ENCODE results near the gene CNTNAP2. TPM values are rescaled to one million over a fixed set of nuclear protein-coding genes. Genes with fewer than 3 reads are reported as not detected.

CNTNAP2 gene
- total RNA-seq, 2 experiments from 2014 or later, result not detected

DNA sequence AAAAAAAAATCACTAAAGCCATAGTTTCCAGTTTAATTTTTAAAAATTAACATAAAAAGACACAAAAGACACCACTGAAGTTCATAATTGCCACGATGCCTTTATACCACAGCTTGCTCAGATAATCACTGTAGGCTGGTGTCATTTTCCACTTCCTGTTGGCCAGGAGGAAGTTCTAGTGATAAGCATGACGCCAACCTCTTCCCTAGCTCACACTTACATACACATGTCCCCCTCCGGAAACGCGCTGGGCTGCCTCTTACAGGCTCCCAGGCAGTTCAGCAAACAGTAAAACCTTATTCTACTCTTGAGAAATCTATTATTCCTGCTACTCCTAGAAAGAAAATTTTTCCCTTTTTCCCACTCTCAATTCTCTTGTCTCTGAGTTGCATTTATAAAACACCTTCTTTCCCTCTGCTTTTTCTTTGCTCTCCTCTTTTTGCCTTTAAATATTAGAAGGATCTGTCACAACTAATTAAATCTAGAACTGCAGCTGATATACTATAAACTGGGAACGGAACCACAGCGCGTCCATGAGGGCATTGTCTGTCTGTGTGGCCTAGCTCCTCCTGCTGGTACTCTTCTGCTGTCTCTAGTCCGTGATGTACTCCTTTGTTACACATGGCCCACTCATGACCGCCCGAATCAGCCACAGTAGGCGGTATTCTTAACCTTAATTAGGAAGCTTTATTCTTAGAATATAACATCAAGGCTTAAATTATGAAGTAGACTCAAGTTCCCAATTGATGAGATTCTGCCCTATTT, 664.9 kb downstream of the CNTNAP2 start:
- intact Hi-C loops (cut with DNase I, micrococcal nuclease), result no loop called here
- no peaks in the 10 kb centered on the region for H3K36me3 Mint-ChIP-seq (ENCODE audit: low read depth)
- H3K27me3 ChIP-seq (ENCODE audit: control insufficient read depth in 1 of 2, insufficient read depth in 2 of 2, low read length in 2 of 2), result no peaks in the 10 kb centered on the region
- POLR2A ChIA-PET, result no interaction called here
- TF ChIP-seq, protein P1, sequence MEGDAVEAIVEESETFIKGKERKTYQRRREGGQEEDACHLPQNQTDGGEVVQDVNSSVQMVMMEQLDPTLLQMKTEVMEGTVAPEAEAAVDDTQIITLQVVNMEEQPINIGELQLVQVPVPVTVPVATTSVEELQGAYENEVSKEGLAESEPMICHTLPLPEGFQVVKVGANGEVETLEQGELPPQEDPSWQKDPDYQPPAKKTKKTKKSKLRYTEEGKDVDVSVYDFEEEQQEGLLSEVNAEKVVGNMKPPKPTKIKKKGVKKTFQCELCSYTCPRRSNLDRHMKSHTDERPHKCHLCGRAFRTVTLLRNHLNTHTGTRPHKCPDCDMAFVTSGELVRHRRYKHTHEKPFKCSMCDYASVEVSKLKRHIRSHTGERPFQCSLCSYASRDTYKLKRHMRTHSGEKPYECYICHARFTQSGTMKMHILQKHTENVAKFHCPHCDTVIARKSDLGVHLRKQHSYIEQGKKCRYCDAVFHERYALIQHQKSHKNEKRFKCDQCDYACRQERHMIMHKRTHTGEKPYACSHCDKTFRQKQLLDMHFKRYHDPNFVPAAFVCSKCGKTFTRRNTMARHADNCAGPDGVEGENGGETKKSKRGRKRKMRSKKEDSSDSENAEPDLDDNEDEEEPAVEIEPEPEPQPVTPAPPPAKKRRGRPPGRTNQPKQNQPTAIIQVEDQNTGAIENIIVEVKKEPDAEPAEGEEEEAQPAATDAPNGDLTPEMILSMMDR (IDR thresholded peaks at IDR 0.05), result no peak
- no peaks in the 10 kb centered on the region for H3K36me3 ChIP-seq (ENCODE audit: insufficient read depth, low read length)
- no peak overlapping the region for H3K27ac Mint-ChIP-seq
- peaks cover 4 to 17% of the 10 kb centered on the region in 2 experiments for H3K9me3 ChIP-seq (ENCODE audit: control insufficient read depth in 1 of 2, insufficient read depth in 1 of 2, low read length in 2 of 2)
- no peaks in the 10 kb centered on the region for H3K27me3 Mint-ChIP-seq
- DNase-seq (no peak), ATAC-seq (ENCODE audit: poor library complexity) (no peak)
- CTCF ChIA-PET, result no interaction called here
- H3K9me3 Mint-ChIP-seq, result peaks cover 4% of the 10 kb centered on the region
- no peaks in the 10 kb centered on the region for H3K4me1 ChIP-seq (ENCODE audit: insufficient read depth, low read length)
- H3K4me3 Mint-ChIP-seq, result no peak overlapping the region
- no peak overlapping the region for H3K27ac ChIP-seq (ENCODE audit: low read depth in 1 of 2, low read length in 2 of 2)
- no peak overlapping the region for H3K4me3 ChIP-seq (ENCODE audit: low read length)
- no peaks in the 10 kb centered on the region for H3K4me1 Mint-ChIP-seq (ENCODE audit: low read depth)

DNA sequence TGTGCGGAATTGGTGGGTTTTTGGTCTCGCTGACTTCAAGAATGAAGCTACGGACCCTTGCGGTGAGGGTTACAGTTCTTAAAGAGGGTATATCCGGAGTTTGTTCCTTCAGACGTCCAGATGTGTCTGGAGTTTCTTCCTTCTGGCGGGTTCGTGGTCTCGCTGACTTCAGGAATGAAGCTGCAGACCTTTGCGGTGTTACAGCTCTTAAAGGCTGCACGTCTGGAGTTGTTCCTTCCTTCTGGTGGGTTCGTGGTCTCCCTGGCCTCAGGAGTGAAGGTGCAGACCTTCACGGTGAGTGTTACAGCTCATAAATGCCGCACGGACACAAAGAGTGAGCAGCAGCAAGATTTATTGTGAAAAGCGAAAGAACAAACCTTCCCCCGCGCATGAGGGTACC, 670.7 kb downstream of the CNTNAP2 start:
- no peaks in the 10 kb centered on the region for H3K36me3 ChIP-seq (ENCODE audit: insufficient read depth, low read length)
- H3K9me3 Mint-ChIP-seq, result no peaks in the 10 kb centered on the region
- no peak overlapping the region for H3K27ac ChIP-seq (ENCODE audit: low read depth in 1 of 2, low read length in 2 of 2)
- H3K4me3 ChIP-seq (ENCODE audit: low read length), result no peak overlapping the region
- no peak overlapping the region for H3K4me3 Mint-ChIP-seq
- H3K4me1 Mint-ChIP-seq (ENCODE audit: low read depth), result no peaks in the 10 kb centered on the region
- H3K27ac Mint-ChIP-seq, result no peak overlapping the region
- H3K36me3 Mint-ChIP-seq (ENCODE audit: low read depth), result no peaks in the 10 kb centered on the region
- no peak for ATAC-seq (ENCODE audit: poor library complexity)
- ChIA-PET CTCF (no interaction called here), POLR2A (no interaction called here)
- TF ChIP-seq, protein P1 (IDR thresholded peaks at IDR 0.05), result no peak
- H3K27me3 ChIP-seq (ENCODE audit: control insufficient read depth in 1 of 2, insufficient read depth in 2 of 2, low read length in 2 of 2), result no peaks in the 10 kb centered on the region
- intact Hi-C loops (cut with DNase I, micrococcal nuclease), result no loop called here
- H3K27me3 Mint-ChIP-seq, result no peaks in the 10 kb centered on the region
- no peak for DNase-seq
- no peaks in the 10 kb centered on the region for H3K4me1 ChIP-seq (ENCODE audit: insufficient read depth, low read length)
- peaks cover 0 to 16% of the 10 kb centered on the region in 2 experiments for H3K9me3 ChIP-seq (ENCODE audit: control insufficient read depth in 1 of 2, insufficient read depth in 1 of 2, low read length in 2 of 2)

DNA sequence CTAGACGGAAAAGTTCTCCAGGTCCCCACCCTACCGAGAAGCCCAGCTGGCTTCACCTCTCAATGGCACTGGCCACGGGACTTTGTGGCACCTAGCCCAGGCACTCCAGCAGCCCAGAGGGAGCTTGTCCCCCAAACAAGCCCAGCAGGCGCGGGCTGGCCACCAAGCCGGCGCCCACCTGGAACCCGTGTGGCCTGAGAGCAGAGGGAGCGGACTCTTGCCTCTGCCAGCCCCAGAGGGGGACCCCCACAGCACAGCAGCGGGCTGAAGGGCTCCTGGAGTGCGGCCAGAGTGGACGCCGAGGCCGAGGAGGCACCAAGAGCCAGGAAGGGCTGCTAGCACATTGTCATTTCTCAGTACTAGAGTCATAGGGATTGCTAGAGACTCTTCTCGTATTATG, 671.4 kb downstream of the CNTNAP2 start:
- no peak overlapping the region for H3K27ac Mint-ChIP-seq
- H3K27me3 ChIP-seq (ENCODE audit: control insufficient read depth in 1 of 2, insufficient read depth in 2 of 2, low read length in 2 of 2), result no peaks in the 10 kb centered on the region
- no peak overlapping the region for H3K4me3 ChIP-seq (ENCODE audit: low read length)
- H3K36me3 ChIP-seq (ENCODE audit: insufficient read depth, low read length), result no peaks in the 10 kb centered on the region
- POLR2A ChIA-PET, result no interaction called here
- H3K9me3 Mint-ChIP-seq, result no peaks in the 10 kb centered on the region
- no peak overlapping the region for H3K4me3 Mint-ChIP-seq
- peaks cover 0 to 16% of the 10 kb centered on the region in 2 experiments for H3K9me3 ChIP-seq (ENCODE audit: control insufficient read depth in 1 of 2, insufficient read depth in 1 of 2, low read length in 2 of 2)
- CTCF ChIA-PET, result no interaction called here
- H3K4me1 Mint-ChIP-seq (ENCODE audit: low read depth), result no peaks in the 10 kb centered on the region
- no peak for DNase-seq
- H3K27me3 Mint-ChIP-seq, result no peaks in the 10 kb centered on the region
- no peak for ATAC-seq (ENCODE audit: poor library complexity)
- no peaks in the 10 kb centered on the region for H3K36me3 Mint-ChIP-seq (ENCODE audit: low read depth)
- TF ChIP-seq, protein P1 (IDR thresholded peaks at IDR 0.05), result no peak
- H3K27ac ChIP-seq (ENCODE audit: low read depth in 1 of 2, low read length in 2 of 2), result no peak overlapping the region
- H3K4me1 ChIP-seq (ENCODE audit: insufficient read depth, low read length), result no peaks in the 10 kb centered on the region
- intact Hi-C loops (cut with DNase I, micrococcal nuclease), result no loop called here

Data from CD4-positive, alpha-beta T cell (primary cell).